Stomach smooth muscle (tissue), 2 donors: ENCODE data around the gene SLC5A6.

Experiments used
- H3K27ac ChIP-seq: one replicate; pipeline ENCODE4 v1.7.0; 2013; ENCODE audit warnings: mild to moderate bottlenecking, low read length, inconsistent platforms
- H3K27me3 ChIP-seq, 2 donors: one replicate each; pipeline ENCODE4 v1.7.0; 2013; ENCODE audit warnings: low read length in 2 of 2; ENCODE audit not compliant: insufficient read depth in 2 of 2, control insufficient read depth in 1 of 2
- H3K36me3 ChIP-seq, 2 donors: one replicate each; pipeline ENCODE4 v1.7.0; 2013; ENCODE audit warnings: low read length in 2 of 2; ENCODE audit not compliant: control insufficient read depth in 2 of 2, insufficient read depth in 2 of 2
- H3K4me1 ChIP-seq: one replicate; pipeline ENCODE4 v1.7.0; 2013; ENCODE audit warnings: low read length; ENCODE audit not compliant: control insufficient read depth, insufficient read depth
- H3K4me3 ChIP-seq, 2 donors: one replicate each; pipeline ENCODE4 v1.7.0; 2013; ENCODE audit warnings: low read length in 2 of 2
- H3K9ac ChIP-seq, 2 donors: one replicate each; pipeline ENCODE4 v1.7.0; 2013; ENCODE audit warnings: low read length in 2 of 2, mild to moderate bottlenecking in 1 of 2
- H3K9me3 ChIP-seq, 2 donors: one replicate each; pipeline ENCODE4 v1.7.0; 2013; ENCODE audit warnings: low read length in 2 of 2; ENCODE audit not compliant: control insufficient read depth in 2 of 2
- donor health status: healthy.
- donor health status: Pancreatic carcinoma.

SLC5A6 gene

GRCh38 chr2:27152796-27153464 lies 59.1 kb downstream of the SLC5A6 start:
- Histone ChIP-seq H3K4me3 (no peak overlapping the region), H3K27ac (no peak overlapping the region), H3K4me1 (no peaks in the 10 kb centered on the region), H3K9me3 (no peaks in the 10 kb centered on the region), H3K36me3 (no peaks in the 10 kb centered on the region), H3K27me3 (peaks cover 0 to 4% of the 10 kb centered on the region in 2 donors), H3K9ac (no peak overlapping the region)

DNA sequence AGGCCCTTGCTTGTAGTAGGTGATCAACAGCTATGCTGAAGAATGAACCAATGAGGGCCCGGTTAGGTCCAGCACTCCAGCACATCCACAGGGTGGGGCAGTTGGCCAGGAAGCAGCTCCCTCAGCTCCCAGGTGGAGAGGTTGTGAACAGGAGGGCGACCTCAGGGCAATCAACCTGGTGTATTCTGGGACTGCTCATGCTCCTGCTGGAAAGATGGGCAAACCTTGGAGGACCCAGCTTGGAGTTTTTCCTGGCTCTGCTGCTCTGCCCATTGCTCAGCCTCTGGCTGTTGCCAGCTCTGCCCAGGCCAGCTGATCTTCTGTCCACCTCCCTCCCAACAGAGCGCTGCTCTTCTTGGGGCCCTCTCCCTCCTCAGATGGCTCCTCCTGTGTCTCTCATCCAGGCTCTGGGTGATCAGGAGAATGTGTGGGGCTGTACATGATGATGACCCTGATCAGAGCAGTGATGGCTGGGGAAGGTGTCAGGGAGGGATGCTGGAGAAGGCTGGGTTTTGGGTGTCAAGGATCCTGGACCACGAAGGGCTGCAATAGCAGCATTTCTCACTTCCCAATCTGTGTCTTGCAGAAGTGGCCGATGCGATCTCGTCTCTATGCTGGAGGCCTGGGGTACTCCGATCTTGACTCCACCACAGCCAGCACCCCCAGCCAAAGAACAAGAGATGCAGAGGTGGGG lies 59.8 kb downstream of the SLC5A6 start:
- H3K4me3 ChIP-seq, result no peak overlapping the region
- H3K9me3 ChIP-seq, result no peaks in the 10 kb centered on the region
- H3K4me1 ChIP-seq, result no peaks in the 10 kb centered on the region
- H3K27me3 ChIP-seq, result peaks cover 0 to 4% of the 10 kb centered on the region in 2 donors
- no peak overlapping the region for H3K27ac ChIP-seq
- H3K9ac ChIP-seq, result no peak overlapping the region
- H3K36me3 ChIP-seq, result no peaks in the 10 kb centered on the region

DNA sequence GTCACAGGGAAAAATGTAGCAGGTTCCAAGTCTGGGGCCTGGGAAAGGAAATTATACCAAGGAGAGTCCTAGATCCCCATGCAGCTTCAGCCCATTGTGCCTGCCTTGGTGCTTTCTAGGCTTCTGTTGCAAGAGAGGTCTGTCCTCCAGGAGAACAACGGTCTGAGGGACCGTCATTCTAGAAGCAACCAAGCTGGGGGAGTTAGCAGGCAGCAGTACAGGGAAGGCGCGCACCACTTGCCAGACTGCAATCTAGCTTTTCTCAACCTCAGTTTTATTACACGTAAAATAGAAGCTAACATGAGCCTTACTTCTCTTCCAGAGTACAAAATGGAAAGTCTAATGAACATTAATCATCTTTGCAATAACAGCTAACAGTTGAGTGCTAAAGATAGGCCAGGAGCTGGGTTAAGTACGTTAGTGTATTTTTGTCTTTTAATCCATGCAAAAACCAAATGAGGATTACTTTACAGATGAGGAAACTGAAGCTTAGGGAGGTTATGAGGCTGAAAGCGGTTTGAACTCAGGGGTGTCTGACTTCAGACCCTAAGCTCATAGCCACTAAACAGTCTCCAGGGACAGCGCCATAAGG lies 61.3 kb downstream of the SLC5A6 start:
- H3K27ac ChIP-seq, result no peak overlapping the region
- H3K4me1 ChIP-seq, result no peaks in the 10 kb centered on the region
- peaks cover 0 to 4% of the 10 kb centered on the region in 2 donors for H3K27me3 ChIP-seq
- H3K9ac ChIP-seq, result no peak overlapping the region
- H3K9me3 ChIP-seq, result no peaks in the 10 kb centered on the region
- no peaks in the 10 kb centered on the region for H3K36me3 ChIP-seq
- no peak overlapping the region for H3K4me3 ChIP-seq
